GM06990 (cell line): ENCODE results near the gene KDM1B.
"Not testable (repeated sequence)": the region's sequence is repeated elsewhere in the genome, so short reads cannot be mapped to it uniquely, and the experiment has no call there.

ENCODE experiments used
- DNase-seq: peaks from one replicate; pipeline ENCODE4 v3.0.0-alpha.2; 2011; ENCODE audit not compliant: insufficient read length; ENCODE audit errors: extremely low read depth
- H3K27me3 ChIP-seq: replicated peaks from 2 replicates; pipeline ENCODE4 v1.6.0; 2011; ENCODE audit warnings: low read length; ENCODE audit not compliant: control insufficient read depth, insufficient read depth
- H3K36me3 ChIP-seq: 2 replicates; pipeline ENCODE4 v1.5.1; 2011; ENCODE audit warnings: low read length; ENCODE audit not compliant: control insufficient read depth, insufficient read depth
- H3K4me3 ChIP-seq: replicated peaks from 2 replicates; pipeline ENCODE4 v1.5.1; 2011; ENCODE audit warnings: low read depth, mild to moderate bottlenecking, control low read depth, low read length
- CTCF ChIP-seq: IDR thresholded peaks from 2 replicates; pipeline ENCODE4 v1.5.1; 2011; ENCODE audit warnings: low read length, control low read depth, mild to moderate bottlenecking, inconsistent platforms; ENCODE audit not compliant: insufficient read depth, poor library complexity, severe bottlenecking

Gene KDM1B

GRCh38 chr6:18141805-18142590 lies 13.2 kb upstream of the KDM1B start:
- H3K4me3 ChIP-seq: no peak overlapping the region
- no peak for DNase-seq
- H3K36me3 ChIP-seq: no peaks in the 10 kb centered on the region
- TF ChIP-seq CTCF: no peak
- no peaks in the 10 kb centered on the region for H3K27me3 ChIP-seq

GRCh38 chr6:18142591-18142861 lies 12.7 kb upstream of the KDM1B start:
- Histone ChIP-seq H3K27me3 (no peaks in the 10 kb centered on the region), H3K4me3 (no peak overlapping the region), H3K36me3 (no peaks in the 10 kb centered on the region)
- DNase-seq: no peak
- TF ChIP-seq CTCF: no peak

- H3K27me3 ChIP-seq: no peaks in the 10 kb centered on the region
- no peak for DNase-seq
These were observed 8.1 kb upstream of the KDM1B start for GRCh38 chr6:18147160-18147559.

GRCh38 chr6:18147616-18148015 lies 7.6 kb upstream of the KDM1B start:
- no peak for DNase-seq
- no peak for TF ChIP-seq CTCF
- Histone ChIP-seq H3K27me3 (no peaks in the 10 kb centered on the region), H3K4me3 (no peak overlapping the region), H3K36me3 (no peaks in the 10 kb centered on the region)

More at GRCh38 chr6:18147160-18147559, 8.1 kb upstream of the KDM1B start:
- Histone ChIP-seq H3K4me3 (no peak overlapping the region), H3K36me3 (no peaks in the 10 kb centered on the region)
- no peak for TF ChIP-seq CTCF

GRCh38 chr6:18148304-18149025 lies 6.8 kb upstream of the KDM1B start:
- DNase-seq: no peak
- no peak overlapping the region for H3K4me3 ChIP-seq
- H3K36me3 ChIP-seq: no peaks in the 10 kb centered on the region
- H3K27me3 ChIP-seq: no peaks in the 10 kb centered on the region
- TF ChIP-seq CTCF: no peak

- H3K27me3 ChIP-seq, DNase-seq, H3K4me3 ChIP-seq, H3K36me3 ChIP-seq: not testable (repeated sequence)
These were observed 3.8 kb upstream of the KDM1B start for GRCh38 chr6:18151391-18151790.
